GM18858 (cell line): ENCODE measurements around the gene DBN1.

Source experiments
- ATAC-seq: cut with Tn5 transposase; IDR thresholded peaks from one replicate; pipeline ENCODE4 v1.9.1; 2021; ENCODE audit not compliant: unreplicated experiment

DBN1 gene

DNA sequence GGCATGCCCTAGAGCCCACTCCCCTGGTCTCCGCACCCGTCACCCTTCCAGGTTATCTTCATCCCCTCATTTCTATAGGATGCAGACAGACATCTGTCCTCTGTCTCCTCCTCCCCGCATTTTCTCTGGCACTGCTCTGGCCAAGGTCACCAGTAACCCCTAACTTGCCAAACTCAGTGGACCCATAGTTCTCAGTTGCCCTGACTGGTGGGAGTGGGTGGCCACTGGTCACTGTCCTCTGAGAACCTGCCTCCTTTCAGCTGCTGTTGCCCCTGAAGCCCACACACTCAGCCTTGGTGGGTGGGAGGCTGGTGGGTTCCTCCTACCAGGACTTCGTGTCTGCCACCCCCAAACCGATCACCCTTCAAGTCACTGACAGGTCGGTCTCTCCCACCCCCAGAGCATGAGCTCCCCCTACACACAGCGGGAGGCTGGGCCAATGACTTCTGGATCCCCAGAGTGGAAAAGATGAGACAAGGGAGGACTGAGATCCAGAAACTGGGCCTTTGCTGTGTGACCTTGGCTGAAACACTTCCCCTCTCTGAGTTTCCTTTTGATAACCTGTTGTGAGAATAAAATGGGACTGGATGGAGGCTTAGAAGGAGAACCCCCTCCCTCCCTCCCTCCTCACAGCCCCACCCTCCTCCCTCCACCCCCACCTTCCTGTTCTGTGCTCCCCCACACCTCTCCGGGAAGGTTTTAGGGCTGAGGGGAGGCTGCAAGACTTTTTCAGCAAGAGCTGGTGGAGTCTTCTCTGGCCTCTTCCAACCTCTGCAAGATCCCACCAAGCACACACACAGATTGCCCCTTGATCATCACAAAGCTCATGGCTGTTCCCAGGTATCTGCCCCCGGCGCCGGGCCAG lies 2.4 kb upstream of the DBN1 start:
- ATAC-seq: no peak

DNA sequence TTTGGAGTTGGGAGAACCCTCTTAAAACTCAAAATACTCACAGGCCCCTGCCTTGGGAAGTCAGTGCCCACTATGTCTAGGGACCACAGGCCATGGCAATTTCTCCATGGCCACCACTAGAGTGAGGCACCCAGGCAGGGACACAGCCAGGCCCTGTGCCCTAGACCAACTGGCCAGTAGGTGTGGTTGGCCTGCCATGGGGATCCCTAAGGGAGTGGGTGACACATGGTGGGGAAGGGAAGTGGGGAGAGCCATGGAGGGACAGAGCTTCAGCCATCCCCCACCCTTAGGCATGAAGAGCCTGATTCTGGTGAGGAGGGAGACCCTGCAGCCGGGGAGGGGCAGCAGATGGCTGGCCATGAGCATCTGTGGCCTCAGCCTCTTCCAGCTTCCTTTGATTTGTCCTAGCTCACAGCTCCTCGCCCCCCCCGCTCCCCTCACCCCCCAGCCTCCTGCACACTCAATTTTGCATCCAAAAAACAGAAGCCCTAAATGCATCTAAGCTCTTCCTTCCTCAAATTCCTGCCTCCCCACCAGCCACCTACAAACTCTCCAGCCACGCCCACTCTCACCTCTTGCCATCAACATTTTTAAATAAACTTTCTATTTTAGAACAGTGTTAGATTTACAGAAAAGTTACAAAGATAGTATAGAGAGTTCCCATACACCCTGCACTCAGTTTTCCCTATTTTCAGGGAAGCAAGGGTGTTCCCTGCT lies 1.6 kb upstream of the DBN1 start:
- ATAC-seq: no peak

DNA sequence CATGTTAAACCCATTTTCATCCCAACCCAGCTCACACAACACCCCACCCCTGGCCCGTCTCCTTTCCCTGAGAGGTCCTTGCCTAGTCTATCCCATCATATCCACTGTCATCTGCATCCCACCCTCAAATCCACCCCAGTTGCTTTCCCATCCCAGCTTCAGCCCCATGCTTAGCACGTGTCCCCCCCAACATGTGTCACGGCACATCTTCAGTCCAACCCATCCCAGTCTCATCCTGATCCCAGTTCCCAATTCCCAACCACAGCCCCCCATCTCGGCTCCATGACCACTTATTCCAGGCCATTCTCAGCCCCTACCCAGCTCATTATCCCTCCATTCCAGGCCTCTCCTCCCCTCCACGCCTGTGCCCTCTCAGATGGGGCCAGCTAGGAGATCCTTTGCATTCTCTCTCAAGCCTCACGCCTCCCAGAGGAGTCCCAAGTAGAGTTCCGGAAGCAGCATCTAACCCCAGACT lies 605 bp upstream of the DBN1 start:
- no peak for ATAC-seq

DNA sequence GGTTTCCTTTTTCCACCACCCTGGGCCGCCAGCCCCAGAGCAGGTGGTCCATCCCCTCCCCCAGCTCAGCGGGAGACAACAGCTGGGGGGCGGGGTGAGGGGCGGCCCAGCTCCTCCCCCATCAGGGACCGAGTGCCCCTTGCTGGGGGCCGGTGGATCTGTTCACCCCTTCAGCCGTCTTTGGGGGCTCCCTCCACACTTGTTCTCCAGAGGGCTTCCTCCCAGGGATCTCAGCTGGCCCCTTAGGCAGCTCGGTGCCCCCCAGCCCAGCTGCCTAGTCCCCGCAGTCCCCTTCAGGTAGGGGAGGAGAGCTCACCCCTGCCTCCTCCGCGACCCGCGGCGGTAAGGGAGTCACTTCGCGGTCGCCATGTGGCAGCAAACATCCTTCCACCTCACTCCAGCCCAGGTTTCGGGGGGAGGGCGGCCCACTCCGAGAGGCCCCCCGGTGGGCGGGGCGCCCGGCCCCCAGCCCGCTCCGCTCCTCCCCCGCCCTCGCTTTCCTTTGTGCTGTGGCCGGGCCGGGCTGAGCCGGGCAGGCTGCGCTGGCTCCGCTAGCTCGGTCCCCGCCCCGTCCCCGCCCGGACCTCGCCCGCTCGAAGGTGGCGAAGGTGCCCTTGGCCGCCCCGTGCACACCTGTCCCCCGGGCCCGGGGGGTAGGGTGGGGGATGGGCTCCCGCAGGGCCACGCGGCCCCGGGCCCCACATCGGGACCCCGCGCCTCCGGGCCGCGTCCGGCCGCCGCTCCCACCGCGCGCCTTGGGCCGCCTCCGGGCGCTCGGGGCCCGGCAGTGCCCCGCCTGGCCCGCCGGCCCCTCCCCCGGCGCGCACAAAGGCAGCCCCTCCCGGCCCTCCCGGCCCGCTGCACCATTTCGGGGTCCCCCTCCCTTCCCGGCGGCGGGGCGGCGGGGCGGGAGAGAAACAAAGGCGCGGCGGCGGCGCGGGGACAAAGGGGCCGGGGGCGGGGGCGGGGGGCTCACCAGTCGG lies 683 bp downstream of the DBN1 start:
- no peak for ATAC-seq

DNA sequence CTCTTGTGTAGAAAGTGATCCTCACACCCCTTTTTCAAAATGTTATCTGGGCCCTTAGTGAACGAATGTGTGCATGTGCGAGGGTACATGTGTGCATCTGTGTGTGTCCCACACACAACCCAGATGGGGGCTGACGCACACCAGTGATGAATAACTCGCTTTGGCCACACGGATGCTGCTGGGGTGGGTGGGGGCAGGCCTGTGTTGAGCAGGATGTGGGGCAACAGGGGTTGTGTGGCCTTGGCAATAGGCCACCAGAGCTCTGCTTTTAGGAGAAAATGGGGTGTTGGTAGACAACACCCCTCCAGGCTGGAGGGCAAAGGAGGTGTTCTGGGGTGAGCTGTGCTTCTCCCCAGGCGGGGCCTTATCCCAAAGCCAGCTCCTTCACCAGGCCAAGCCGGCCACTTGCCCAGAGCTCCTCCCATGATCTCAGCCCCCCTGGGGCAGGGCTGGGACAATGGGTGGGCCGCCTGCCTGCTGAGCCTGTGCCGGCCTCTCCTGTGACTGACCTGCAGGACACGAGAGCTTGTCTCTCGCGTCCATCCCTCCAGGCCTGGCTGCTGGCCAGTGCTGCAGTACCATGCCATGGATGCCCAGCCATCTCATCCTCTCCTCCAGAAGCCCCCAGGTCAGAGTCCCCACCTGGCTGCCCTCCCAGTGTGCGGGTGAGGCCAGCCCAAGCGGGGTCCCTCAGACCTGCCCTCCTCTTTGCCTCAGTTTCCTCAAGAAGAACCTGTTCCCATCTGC lies 1.7 kb downstream of the DBN1 start:
- no peak for ATAC-seq

DNA sequence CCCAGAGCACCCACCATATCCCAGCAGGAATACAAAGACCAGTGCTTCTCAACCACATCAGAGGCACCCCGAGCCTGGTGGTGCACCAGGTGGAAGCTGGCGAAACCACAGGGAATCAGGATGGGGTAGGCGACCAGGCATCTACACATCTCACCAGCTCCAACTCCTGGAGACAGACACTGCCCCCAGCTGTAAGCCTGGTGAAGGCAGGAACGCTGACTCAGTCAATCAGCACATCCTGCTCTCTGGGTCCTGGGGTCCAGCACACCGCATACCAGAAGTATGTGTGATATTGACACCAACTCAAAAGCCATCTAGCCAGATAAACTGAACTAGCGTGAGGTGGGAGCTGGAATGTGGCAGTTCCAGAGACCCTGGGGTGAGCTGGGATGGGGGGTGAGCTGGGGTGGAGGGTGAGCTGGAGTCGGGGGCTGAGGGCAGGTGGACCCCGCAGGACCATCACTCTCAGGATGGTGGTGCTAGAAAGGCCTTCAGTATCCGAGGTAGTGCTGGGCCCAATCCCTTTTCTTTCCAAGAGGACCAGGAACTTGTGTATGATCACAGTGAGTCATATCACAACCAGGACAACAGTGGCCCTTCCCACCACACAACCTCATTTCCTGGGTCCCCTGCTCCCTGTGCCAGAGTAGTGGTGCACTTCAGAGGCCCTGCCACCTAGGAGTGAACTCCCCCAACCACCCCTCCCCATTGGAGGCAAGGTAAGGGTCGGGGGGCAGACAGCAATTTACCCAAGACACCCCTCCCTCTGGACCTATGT lies 2.5 kb downstream of the DBN1 start:
- no peak for ATAC-seq

DNA sequence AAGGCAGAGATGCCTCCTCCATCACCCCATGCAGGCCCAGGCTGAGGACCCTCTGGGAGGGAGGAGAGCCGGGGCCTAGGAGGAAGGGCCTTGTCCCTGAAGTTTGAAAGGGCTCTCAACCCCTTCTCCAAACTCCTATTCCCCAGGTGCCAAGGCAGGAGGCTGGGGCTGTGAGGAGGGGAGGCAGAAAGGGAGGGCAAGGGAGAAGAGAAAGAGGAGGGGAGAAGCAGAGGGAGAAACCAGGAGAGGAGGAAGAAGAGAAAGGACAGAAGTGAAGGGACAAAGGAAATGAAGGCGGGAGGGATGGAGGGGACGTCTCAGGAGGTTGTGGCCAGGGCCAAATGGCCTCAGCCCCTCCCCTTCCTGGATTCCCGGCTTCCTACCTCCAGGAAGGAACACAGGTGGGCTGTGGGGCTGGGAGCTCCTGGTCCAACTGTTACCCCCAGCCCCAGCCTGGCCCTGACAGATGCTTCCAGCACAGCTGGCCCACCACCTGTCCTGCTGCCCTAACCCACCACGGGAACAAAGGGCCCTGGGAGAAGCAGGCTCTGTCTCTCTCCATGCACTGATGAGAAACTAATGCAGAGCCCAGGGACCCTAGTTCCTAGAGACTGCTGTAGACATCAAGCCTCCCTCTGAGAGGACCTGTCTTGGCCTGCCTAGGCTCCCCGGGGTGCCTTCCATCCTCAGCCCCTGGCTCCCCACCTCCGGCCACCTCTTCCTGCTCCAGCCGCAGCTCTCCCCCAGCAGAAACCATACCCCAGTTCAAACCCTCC lies 3.5 kb downstream of the DBN1 start:
- no peak for ATAC-seq

DNA sequence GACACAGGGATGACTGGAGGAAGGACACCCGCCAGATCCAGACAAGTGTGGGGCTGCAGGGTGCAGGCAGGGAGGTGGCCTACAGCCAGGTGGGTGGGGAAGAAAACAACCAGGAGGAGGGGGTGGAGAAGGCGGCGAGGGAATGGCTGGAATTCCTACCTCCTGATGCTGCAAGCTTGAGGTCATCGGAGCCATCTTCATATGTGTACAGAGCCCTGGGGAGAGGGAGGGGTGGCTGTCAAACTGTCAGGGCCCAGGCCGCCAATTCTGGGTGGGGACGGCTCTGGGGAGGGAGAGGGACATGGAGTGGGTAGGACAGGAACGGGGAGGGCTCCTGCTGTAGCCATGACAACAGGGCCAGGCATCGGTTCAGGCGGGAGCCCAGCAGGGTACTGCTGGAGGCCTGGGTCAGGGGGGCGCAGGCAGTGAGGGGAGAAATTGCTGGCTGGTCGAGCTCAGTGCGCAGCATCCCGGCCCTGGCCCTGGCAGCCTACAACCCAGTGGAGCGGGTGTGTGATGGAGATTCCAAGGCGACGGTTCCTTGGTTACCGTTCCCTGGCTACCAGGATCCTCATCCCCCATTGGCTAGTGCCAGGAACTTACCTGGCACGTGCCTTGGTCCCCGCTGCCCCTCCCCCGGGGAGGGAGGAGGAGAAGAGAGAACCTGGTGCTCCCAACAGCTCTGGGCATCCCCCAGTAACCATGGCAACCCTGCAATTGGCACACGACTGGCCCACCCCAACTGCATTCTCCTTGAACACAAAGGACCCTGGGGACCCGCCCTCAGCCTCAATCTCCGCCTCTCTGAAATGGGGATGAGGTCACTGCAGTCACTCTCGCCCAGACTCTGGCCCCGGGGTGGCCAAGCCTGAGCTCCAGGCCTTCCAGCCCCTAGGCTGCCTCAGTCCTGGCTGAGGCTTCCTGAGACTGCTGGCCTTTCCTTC lies 4.5 kb downstream of the DBN1 start:
- ATAC-seq: no peak

DNA sequence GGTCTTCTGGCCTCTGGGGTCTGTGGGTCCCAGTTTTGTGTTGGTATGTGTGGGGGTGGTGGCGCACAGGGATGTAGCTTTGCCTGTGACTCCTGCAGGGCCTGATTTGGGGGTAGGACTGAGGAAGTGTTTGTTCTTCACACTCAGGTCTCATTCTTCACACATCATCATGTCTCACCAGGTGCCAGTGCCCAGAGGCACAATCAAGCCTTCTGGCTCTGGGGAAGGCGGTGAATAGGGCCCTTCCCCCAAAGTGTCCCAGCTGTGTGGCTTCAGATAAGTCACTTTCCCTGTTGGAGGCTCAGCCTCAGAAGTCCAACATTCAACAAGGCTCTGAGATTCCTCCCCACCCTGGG lies 5.1 kb downstream of the DBN1 start:
- no peak for ATAC-seq

DNA sequence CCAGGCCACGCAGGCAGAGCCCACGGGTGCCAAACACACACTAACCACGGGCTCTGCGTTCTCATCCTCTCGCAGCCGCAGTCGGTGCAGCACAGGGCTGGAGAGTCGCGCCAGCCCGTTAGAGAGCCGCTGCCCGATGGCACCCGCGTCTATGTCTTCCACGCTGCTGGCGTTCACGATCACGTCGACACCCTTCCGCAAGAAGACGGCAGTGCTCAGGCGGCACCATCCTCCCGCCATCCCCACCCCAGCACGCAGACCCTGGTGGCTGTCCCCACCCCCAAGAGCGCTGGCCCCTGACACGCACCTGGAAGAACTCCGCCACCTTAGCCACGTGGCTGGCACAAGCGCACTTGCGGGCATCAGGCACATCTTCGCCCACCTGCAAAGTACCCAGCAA lies 6.0 kb downstream of the DBN1 start:
- no peak for ATAC-seq

DNA sequence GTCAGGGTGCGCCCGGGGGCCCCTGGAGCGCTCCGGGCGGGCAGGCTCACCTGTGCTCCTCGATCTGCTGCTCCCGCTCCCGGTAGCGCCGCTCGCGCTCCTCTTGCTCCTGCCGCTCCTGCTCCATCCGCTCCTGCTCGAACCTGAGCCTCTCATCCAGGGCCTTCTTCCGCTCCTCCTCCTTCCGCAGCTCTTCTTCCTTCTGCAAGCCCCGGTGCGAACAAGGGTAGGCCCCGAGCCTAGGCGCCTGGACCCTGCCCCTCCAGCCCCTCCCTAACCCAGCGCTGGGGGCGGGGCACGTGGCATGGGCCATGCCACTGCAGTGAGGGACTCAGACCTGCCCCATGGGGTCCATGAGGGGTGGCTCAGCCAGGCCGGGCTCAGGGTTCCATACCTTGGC lies 6.6 kb downstream of the DBN1 start:
- ATAC-seq: no peak

DNA sequence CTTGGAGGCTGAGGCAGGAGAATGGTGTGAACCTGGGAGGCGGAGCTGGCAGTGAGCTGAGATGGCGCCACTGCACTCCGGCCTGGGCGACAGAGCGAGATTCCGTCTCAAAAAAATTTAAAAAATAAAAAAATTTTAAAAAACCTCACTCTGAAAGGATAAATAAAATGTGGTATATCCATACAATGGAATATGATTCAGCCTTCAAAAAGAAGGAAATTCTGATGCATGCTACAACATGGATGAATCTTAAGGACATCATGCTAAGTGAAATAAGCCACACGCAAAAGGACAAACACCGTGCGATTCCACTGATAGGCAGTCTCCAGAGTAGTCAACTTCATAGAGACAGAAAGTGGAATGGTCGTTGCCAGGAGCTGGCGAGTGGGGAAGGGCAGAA lies 8.4 kb downstream of the DBN1 start:
- no peak for ATAC-seq

DNA sequence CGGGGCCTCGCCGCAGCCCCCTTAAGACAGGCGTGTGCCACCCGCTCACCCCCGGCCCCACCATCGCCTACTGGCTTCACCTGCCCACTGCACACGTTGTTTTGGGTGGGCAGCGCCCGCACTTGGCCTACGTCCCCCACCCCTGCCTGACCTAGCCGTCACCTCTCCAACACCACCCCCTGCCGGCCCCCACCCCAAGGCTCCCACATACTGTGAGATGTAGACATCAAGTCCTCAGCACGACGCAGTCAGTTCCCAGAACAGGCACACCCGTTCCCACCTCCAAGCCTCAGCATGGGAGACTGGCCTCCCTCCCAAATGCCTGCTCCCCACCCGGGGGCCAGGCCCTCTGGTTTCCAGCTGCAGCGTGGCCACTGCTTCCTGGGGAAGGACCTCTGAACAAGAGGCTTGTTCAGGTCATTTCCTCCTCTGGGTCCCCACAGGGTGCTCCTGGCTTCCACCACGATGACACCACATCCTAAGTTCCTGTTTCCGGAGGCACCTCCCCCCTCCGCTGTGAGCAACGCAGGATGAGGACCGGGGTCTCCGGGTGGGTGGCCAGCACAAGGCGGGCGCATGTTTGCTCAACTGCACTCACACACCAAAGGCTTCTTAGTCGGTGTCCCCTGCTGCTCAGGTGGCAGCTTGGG lies 11.3 kb downstream of the DBN1 start:
- no peak for ATAC-seq

DNA sequence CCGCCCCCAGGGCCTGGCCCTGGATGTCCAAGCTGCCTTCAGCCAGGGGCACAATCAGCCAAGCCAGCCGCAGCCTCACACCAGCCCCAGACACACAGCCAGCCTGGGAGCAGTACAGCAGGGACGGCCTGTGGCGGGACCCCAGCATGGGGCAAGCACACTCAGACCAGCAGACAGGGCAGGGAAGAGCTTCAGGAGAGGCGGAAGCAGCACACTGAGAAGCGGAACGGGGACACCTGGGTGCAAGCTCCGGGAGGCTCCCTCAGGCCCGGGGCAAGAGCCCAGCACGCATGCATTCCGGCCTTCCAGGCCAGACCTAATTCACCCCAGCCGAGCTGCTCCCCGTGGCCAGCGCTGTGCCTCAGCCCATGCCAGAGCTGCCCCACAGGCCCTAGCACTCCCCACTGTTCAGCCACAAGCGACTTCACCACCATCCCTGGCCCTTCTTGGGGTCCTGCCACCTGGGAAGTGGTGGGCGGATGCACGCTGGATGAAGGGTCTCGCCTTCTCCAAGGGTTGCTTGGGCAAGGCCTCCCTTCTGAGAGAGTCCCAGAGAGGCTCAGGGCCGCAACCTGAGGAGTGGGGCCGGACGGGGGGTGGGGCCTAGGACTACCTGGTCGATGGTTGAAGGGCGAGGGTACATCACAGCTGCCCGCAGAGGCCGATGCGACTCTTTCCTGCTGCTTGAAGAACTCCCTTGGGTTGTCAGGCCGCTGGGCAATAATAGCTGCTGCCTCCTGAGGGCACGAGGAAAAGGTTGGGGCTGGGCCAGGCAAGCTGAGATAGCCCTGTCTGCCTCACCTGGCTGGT lies 13.4 kb downstream of the DBN1 start:
- no peak for ATAC-seq

DNA sequence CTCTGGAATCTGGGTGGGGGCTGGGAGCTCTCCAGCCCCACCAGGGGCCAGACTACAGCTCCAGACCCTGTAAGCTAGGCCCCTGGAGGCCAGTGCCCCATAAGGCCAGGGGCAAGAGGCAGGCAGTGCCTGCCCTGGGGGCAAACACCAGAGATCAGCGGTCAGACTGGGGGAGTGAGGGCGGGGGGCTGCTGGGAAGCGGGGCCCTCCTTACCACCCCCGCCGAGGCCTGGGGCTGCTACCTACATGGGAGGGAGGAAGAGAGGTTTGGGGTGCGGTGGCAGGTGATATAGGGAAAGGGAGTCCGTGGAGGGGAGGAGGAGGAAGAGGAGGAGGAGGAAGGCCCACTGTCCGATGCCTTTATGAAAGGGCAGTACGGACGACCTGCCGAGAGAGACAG lies 14.1 kb downstream of the DBN1 start:
- ATAC-seq: no peak

DNA sequence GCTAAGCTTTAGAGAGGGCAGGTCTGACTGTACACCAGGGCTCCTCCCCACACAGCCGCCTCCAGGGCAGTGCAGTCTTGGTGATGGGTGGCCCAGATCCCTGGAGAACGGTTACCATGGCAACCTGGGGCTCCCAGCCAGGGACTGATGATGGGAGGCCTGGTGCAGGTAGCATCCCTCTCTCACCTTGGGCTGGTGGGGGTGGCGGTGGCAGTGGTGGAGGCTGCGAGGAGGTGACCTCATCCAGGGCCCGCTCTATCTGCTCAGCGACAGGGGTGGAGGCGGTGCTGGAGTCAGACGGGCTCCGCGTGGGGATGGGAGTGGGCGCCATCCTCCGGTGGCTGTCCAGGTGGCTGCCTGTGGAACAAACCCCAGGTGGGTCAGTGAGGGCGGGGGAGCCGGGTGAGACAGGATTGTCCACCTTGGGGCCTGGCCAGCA lies 14.5 kb downstream of the DBN1 start:
- no peak for ATAC-seq
